HepG2 (cell line): ENCODE data around the gene ROM1. TPM values are rescaled to one million over a fixed set of nuclear protein-coding genes. Genes with fewer than 3 reads are reported as not detected.

Source experiments
- CREM ChIP-seq, 2 experiments: sonication (generic) in 1 of 2; formaldehyde crosslinking in 1 of 2; IDR thresholded peaks; 2 replicates each; pipeline versions ENCODE4 v1.4.0 to v1.6.1; 2016 to 2020; ENCODE audit warnings: antibody characterized with exemption in 1 of 2, mild to moderate bottlenecking in 1 of 2, missing genetic modification reagents in 1 of 2
- DPF2 ChIP-seq: sonication (generic); formaldehyde crosslinking; IDR thresholded peaks from 2 replicates; pipeline ENCODE4 v1.4.0; 2020; ENCODE audit warnings: mild to moderate bottlenecking, low read depth, missing genetic modification reagents, borderline replicate concordance
- FOXJ3 ChIP-seq: sonication (generic); formaldehyde crosslinking; IDR thresholded peaks from 2 replicates; pipeline ENCODE4 v1.4.0; 2020; ENCODE audit warnings: missing genetic modification reagents, mild to moderate bottlenecking, borderline replicate concordance
- HOXA3 ChIP-seq: sonication (generic); formaldehyde crosslinking; IDR thresholded peaks from 2 replicates; pipeline ENCODE4 v1.5.0; 2020; ENCODE audit warnings: missing genetic modification reagents
- IRF2 ChIP-seq: IDR thresholded peaks from 2 replicates; pipeline ENCODE4 v1.6.1; 2018; ENCODE audit warnings: missing genetic modification reagents, missing compliant biosample characterization
- RAD51 ChIP-seq: fragments of 450-650 bp; IDR thresholded peaks from 2 replicates; pipeline ENCODE4 v1.6.1; 2016; ENCODE audit warnings: borderline replicate concordance
- SIN3B ChIP-seq: fragments of 150-350 bp; IDR thresholded peaks from 2 replicates; pipeline ENCODE4 v1.6.1; 2014; ENCODE audit warnings: low read length
- TP53 ChIP-seq: sonication (generic); formaldehyde crosslinking; conservative IDR thresholded peaks from 2 replicates; pipeline ENCODE4 v1.4.0; 2020; ENCODE audit warnings: missing genetic modification reagents
- ZKSCAN1 ChIP-seq: fragments of 150-350 bp; IDR thresholded peaks from 2 replicates; pipeline ENCODE4 v1.6.1; 2014; ENCODE audit warnings: low read length
- ZNF776 ChIP-seq: sonication (generic); formaldehyde crosslinking; IDR thresholded peaks from 2 replicates; pipeline ENCODE4 v1.4.0; 2020; ENCODE audit warnings: mild to moderate bottlenecking, missing genetic modification reagents
- polyA plus RNA-seq, 8 experiments: library from polyadenylated mRNA; depleted of rRNA in 3 of 8; stranded (reverse) in 7 of 8; unstranded in 1 of 8; fragments of >200 nt; fragmentation: Illumina TruSeq in 4 of 8; extraction: Trizol in 4 of 8; gene quantifications; 2 replicates each; pipeline versions ENCODE4 v1.2.1 to v1.2.3, GENCODE V29; 2011 to 2016; ENCODE audit warnings: low read depth in 4 of 8, missing spikeins in 1 of 8, mixed read lengths in 1 of 8; ENCODE audit not compliant: insufficient read depth in 1 of 8
- total RNA-seq, 5 experiments: library from RNA; depleted of rRNA; stranded (reverse); fragments of >200 nt; fragmentation: Illumina TruSeq; extraction: Trizol; gene quantifications; 2 replicates each; pipeline ENCODE4 v1.2.3, GENCODE V29; 2016; ENCODE audit warnings: low read depth in 1 of 5
- TF ChIP-seq, protein P1 (sequence below): IDR thresholded peaks from 2 replicates; pipeline ENCODE4 v1.6.1; 2016; ENCODE audit warnings: missing biosample characterization, missing genetic modification reagents, low read depth
- TF ChIP-seq, protein P2 (sequence below): sonication (generic); formaldehyde crosslinking; IDR thresholded peaks from 2 replicates; pipeline ENCODE4 v1.4.0; 2020; ENCODE audit warnings: mild to moderate bottlenecking, missing genetic modification reagents
- TF ChIP-seq, protein P3 (sequence below): sonication (generic); formaldehyde crosslinking; IDR thresholded peaks from 2 replicates; pipeline ENCODE4 v1.8.0; 2022; ENCODE audit warnings: missing genetic modification reagents, mild to moderate bottlenecking, inconsistent platforms, borderline replicate concordance
- TF ChIP-seq, protein P4 (sequence below): sonication (generic); formaldehyde crosslinking; IDR thresholded peaks from 2 replicates; pipeline ENCODE4 v1.4.0; 2020; ENCODE audit warnings: missing genetic modification reagents, borderline replicate concordance
- TF ChIP-seq, protein P5 (sequence below): sonication (generic); formaldehyde crosslinking; IDR thresholded peaks from 2 replicates; pipeline ENCODE4 v1.4.0; 2020; ENCODE audit warnings: missing genetic modification reagents

ROM1 gene
- total and polyA plus RNA-seq, 2 of the 13 experiments (the other 11 are each of a cell fraction or from before 2014, with no cell fraction given) = 1.2 to 2.4 TPM

DNA sequence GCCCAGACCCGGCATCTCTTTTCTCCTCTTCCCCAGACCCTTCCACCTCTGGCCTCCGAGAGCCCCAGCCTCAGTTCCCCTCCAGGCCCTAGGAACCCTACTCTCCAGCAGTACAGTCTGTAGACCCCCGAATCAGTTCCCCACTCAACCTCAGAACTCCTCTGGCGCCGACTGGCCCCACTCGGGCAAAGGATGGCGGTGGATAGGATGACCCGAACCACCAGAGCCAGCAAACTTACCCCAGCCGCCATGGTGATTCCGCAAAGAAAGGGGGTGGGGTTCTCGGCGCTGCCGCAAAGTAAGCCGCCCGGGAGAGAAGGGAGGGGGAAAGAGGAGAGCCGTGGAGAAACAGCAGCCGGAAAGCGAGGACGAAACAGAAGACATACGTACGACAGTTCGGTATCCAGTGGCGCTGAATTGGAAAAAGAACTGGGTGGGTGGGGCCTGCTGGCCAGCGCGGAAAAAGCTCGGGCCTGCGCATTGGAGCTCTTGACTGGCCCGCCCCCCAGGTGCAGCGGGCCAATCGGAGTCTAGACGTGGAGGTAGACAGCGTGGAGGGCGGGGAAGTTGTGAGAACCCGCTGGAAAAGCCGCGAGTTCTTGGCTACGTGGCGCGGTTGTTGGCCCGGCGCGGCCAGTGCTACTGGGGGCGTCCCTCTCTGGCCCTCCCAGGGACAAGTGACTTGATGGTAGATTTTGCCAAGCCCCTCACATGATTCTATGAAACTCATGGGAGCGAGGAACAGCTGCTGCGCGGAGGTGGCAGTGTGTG is 39.3 kb upstream of the ROM1 start, which contains the start of gene EEF1G (continued):
- TF ChIP-seq RAD51 (no peak), ZNF776 (CRISPR knock-in tag) (peak; percentile 49; the same call in 1 of the 2 replicates), HOXA3 (CRISPR knock-in tag) (peak; percentile 14; the same call in 1 of the 2 replicates), CREM (IDR thresholded peaks at IDR 0.05) (peak; percentile 42; the same call in 1 of the 2 replicates), CREM (CRISPR knock-in tag; IDR thresholded peaks at IDR 0.05) (no peak), IRF2 (peak; percentile 48), SIN3B (no peak), TP53 (CRISPR knock-in tag) (no peak), ZKSCAN1 (no peak), DPF2 (CRISPR knock-in tag) (no peak), FOXJ3 (CRISPR knock-in tag) (no peak)
- TF ChIP-seq, protein P1, sequence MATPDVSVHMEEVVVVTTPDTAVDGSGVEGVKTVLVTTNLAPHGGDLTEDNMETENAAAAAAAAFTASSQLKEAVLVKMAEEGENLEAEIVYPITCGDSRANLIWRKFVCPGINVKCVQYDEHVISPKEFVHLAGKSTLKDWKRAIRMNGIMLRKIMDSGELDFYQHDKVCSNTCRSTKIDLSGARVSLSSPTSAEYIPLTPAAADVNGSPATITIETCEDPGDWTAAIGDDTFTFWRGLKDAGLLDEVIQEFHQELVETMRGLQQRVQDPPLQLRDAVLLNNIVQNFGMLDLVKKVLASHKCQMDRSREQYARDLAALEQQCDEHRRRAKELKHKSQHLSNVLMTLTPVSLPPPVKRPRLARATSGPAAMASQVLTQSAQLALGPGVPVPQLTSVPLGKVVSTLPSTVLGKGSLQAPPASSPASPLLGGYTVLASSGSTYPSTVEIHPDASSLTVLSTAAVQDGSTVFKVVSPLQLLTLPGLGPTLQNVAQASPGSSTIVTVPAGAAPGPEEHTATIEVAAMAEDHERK = 0 out of 2 replicates have a peak, but pooled peaks have one; percentile 19
- TF ChIP-seq, protein P2, sequence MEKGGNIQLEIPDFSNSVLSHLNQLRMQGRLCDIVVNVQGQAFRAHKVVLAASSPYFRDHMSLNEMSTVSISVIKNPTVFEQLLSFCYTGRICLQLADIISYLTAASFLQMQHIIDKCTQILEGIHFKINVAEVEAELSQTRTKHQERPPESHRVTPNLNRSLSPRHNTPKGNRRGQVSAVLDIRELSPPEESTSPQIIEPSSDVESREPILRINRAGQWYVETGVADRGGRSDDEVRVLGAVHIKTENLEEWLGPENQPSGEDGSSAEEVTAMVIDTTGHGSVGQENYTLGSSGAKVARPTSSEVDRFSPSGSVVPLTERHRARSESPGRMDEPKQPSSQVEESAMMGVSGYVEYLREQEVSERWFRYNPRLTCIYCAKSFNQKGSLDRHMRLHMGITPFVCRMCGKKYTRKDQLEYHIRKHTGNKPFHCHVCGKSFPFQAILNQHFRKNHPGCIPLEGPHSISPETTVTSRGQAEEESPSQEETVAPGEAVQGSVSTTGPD = peak; percentile 72; the same call in 1 of the 2 replicates
- TF ChIP-seq, protein P3, sequence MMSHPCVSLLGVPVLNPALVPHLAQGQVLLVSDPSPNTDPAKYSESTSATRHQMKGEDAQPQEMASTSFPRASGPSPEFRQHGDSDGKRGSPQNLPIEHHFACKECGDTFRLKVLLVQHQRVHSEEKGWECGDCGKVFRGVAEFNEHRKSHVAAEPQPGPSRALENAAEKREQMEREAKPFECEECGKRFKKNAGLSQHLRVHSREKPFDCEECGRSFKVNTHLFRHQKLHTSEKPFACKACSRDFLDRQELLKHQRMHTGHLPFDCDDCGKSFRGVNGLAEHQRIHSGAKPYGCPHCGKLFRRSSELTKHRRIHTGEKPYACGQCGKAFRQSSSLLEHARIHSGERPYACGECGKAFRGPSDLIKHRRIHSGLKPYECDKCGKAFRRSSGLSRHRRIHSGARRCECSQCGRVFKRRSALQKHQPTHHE (CRISPR knock-in tag) = peak; percentile 5
- TF ChIP-seq, protein P4, sequence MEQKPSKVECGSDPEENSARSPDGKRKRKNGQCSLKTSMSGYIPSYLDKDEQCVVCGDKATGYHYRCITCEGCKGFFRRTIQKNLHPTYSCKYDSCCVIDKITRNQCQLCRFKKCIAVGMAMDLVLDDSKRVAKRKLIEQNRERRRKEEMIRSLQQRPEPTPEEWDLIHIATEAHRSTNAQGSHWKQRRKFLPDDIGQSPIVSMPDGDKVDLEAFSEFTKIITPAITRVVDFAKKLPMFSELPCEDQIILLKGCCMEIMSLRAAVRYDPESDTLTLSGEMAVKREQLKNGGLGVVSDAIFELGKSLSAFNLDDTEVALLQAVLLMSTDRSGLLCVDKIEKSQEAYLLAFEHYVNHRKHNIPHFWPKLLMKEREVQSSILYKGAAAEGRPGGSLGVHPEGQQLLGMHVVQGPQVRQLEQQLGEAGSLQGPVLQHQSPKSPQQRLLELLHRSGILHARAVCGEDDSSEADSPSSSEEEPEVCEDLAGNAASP (CRISPR knock-in tag) = no peak
- TF ChIP-seq, protein P5, sequence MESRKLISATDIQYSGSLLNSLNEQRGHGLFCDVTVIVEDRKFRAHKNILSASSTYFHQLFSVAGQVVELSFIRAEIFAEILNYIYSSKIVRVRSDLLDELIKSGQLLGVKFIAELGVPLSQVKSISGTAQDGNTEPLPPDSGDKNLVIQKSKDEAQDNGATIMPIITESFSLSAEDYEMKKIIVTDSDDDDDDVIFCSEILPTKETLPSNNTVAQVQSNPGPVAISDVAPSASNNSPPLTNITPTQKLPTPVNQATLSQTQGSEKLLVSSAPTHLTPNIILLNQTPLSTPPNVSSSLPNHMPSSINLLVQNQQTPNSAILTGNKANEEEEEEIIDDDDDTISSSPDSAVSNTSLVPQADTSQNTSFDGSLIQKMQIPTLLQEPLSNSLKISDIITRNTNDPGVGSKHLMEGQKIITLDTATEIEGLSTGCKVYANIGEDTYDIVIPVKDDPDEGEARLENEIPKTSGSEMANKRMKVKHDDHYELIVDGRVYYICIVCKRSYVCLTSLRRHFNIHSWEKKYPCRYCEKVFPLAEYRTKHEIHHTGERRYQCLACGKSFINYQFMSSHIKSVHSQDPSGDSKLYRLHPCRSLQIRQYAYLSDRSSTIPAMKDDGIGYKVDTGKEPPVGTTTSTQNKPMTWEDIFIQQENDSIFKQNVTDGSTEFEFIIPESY (CRISPR knock-in tag) = no peak
